Measurements from ENCODE around the gene SVIL.
"Not testable (repeated sequence)": the region's sequence is repeated elsewhere in the genome, so short reads cannot be mapped to it uniquely, and the experiment has no call there.

Gene SVIL

DNA sequence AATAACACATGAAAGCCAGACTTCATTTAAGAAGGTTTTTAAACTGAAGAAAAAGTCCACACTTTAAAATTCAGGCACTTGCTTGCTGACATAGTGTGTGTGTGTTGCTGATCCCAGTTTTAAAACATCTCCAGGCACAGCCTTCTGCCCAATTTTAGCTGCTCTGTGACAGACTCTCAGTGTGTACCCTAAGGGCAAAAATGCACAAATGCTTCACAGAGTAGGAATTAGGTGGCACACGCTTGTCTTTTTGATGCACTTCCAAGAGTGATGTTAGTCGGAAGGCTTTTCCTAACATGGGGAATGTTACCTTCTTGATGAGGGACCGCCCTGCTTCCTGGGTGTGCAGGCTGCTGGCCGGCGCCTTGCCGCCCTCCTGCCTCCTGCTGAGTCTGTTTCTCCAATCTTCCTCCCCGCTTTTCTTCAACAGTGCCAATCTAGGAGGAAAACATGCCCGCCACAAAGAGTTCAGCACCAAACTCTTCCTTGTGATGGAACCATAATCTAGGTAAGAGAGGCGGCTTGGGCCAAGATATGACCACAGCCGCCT, 122.3 kb downstream of the SVIL start:
- Histone ChIP-seq H3K36me3 (ENCODE audit: control insufficient read depth in 2 of 2, insufficient read depth in 2 of 2, low read length in 2 of 2) (peaks cover 13 to 16% of the 10 kb centered on the region in 2 donors), H3K27ac (ENCODE audit: low read depth in 2 of 2, low read length in 2 of 2) (no peak overlapping the region), H3K9ac (ENCODE audit: low read depth in 1 of 2, low read length in 2 of 2) (no peak overlapping the region), H3K4me3 (ENCODE audit: low read length in 2 of 2) (no peak overlapping the region), H3K27me3 (ENCODE audit: control insufficient read depth in 2 of 2, insufficient read depth in 2 of 2, low read length in 2 of 2) (no peaks in the 10 kb centered on the region), H3K4me1 (ENCODE audit: control insufficient read depth in 2 of 2, insufficient read depth in 2 of 2, low read length in 2 of 2) (no peaks in the 10 kb centered on the region), H3K9me3 (ENCODE audit: control insufficient read depth in 2 of 2, low read length in 2 of 2) (no peaks in the 10 kb centered on the region)

DNA sequence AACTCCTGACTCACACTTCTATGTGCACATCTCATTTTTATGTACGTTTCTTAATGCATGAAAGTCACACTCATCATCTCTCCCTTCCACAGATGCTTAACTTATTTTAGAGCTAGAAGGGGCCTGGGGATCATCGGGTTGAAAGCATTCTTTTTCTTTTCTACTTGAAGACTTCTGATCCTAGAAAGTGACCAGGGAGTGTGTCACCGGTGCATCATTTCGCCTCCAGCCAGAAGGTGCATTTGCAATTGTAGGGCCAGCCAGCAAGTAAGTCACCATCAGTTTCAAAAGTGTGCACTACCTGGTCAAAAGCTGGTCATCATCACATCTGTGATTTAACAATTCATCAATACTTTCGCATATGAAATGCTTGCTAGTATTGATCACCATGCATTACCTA, 123.0 kb downstream of the SVIL start:
- H3K4me1 ChIP-seq (ENCODE audit: control insufficient read depth in 2 of 2, insufficient read depth in 2 of 2, low read length in 2 of 2); H3K27me3 ChIP-seq (ENCODE audit: control insufficient read depth in 2 of 2, insufficient read depth in 2 of 2, low read length in 2 of 2); H3K4me3 ChIP-seq (ENCODE audit: low read length in 2 of 2); H3K9ac ChIP-seq (ENCODE audit: low read depth in 1 of 2, low read length in 2 of 2); H3K27ac ChIP-seq (ENCODE audit: low read depth in 2 of 2, low read length in 2 of 2); H3K9me3 ChIP-seq (ENCODE audit: control insufficient read depth in 2 of 2, low read length in 2 of 2): not testable (repeated sequence)
- peaks cover 13 to 16% of the 10 kb centered on the region in 2 donors for H3K36me3 ChIP-seq (ENCODE audit: control insufficient read depth in 2 of 2, insufficient read depth in 2 of 2, low read length in 2 of 2)

DNA sequence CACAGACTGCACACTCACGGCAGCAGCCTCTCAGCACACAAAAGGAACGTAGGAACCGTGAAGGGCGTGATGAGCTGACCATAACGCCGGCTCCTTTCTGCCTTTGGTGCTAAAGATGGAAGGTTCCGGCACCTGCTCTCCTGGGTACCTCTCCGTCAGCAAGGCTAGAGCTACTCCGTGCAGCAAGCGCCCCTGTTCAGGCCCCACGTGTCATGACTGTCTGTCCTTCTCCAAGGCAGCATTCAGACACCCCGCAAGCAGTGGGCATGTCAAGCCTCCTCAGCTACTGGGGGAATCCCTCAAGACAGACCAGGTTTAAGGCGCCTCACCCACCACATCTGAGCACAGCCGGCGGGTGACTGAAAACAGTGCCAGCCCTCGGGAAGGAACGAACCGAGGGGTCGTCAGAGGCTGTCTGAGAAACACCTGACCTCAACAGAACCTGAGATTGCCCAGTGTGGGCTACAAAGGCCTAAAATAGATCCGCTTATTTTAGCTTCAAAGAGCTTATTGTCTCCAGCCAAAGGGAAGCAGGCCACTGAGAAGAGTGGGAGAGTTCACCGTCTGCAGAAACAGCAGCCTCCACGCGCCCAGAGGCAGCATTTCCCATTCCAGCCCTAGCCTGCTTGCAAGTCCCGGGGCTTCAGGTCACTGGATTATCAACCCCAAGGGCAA, 124.2 kb downstream of the SVIL start:
- H3K36me3 ChIP-seq (ENCODE audit: control insufficient read depth in 2 of 2, insufficient read depth in 2 of 2, low read length in 2 of 2): peaks cover 13 to 16% of the 10 kb centered on the region in 2 donors
- not testable (repeated sequence) for H3K4me1 ChIP-seq (ENCODE audit: control insufficient read depth in 2 of 2, insufficient read depth in 2 of 2, low read length in 2 of 2); H3K9me3 ChIP-seq (ENCODE audit: control insufficient read depth in 2 of 2, low read length in 2 of 2); H3K4me3 ChIP-seq (ENCODE audit: low read length in 2 of 2); H3K9ac ChIP-seq (ENCODE audit: low read depth in 1 of 2, low read length in 2 of 2); H3K27ac ChIP-seq (ENCODE audit: low read depth in 2 of 2, low read length in 2 of 2); H3K27me3 ChIP-seq (ENCODE audit: control insufficient read depth in 2 of 2, insufficient read depth in 2 of 2, low read length in 2 of 2)

DNA sequence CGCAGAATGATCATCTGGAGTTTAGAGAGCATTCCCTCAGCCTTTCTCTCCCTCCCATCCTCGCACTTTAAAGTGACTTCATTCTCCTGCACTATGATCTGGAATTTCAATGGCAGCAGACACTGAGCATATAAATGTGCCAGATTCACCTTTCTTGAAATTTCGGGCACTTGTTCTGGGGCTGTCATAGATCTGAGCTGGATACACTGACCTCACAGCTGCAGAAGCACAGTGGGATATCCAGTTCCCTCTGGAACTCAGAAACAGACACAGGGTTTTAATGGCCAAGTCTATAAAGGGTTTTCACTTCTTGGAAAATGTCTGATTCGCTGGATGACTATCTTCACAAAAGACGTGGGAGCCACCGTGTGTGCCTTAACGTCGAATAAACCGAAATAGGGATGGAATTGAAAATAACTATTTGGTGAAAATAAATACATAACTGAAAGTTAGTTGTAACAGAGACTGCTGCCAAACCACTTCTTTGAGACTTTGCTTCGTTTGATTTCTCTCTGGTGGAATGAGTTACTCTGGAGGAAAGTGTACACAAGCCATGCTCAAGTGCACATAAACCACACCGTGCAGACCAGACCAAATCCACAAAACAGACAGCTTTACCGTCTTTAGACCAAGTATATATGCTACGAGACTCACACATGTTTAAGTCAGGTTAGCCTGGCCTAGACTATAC, 126.1 kb downstream of the SVIL start:
- peaks cover 13 to 25% of the 10 kb centered on the region in 2 donors for H3K36me3 ChIP-seq (ENCODE audit: control insufficient read depth in 2 of 2, insufficient read depth in 2 of 2, low read length in 2 of 2)
- H3K9ac ChIP-seq (ENCODE audit: low read depth in 1 of 2, low read length in 2 of 2): no peak overlapping the region
- H3K27ac ChIP-seq (ENCODE audit: low read depth in 2 of 2, low read length in 2 of 2): no peak overlapping the region
- H3K4me3 ChIP-seq (ENCODE audit: low read length in 2 of 2): no peak overlapping the region
- no peaks in the 10 kb centered on the region for H3K9me3 ChIP-seq (ENCODE audit: control insufficient read depth in 2 of 2, low read length in 2 of 2)
- no peaks in the 10 kb centered on the region for H3K27me3 ChIP-seq (ENCODE audit: control insufficient read depth in 2 of 2, insufficient read depth in 2 of 2, low read length in 2 of 2)
- no peaks in the 10 kb centered on the region for H3K4me1 ChIP-seq (ENCODE audit: control insufficient read depth in 2 of 2, insufficient read depth in 2 of 2, low read length in 2 of 2)

GRCh38 chr10:29507750-29508149, 127.0 kb downstream of the SVIL start:
- not testable (repeated sequence) for H3K9ac ChIP-seq (ENCODE audit: low read depth in 1 of 2, low read length in 2 of 2); H3K27me3 ChIP-seq (ENCODE audit: control insufficient read depth in 2 of 2, insufficient read depth in 2 of 2, low read length in 2 of 2); H3K4me3 ChIP-seq (ENCODE audit: low read length in 2 of 2); H3K4me1 ChIP-seq (ENCODE audit: control insufficient read depth in 2 of 2, insufficient read depth in 2 of 2, low read length in 2 of 2); H3K9me3 ChIP-seq (ENCODE audit: control insufficient read depth in 2 of 2, low read length in 2 of 2); H3K27ac ChIP-seq (ENCODE audit: low read depth in 2 of 2, low read length in 2 of 2)
- H3K36me3 ChIP-seq (ENCODE audit: control insufficient read depth in 2 of 2, insufficient read depth in 2 of 2, low read length in 2 of 2): peaks cover 13 to 23% of the 10 kb centered on the region in 2 donors

- H3K4me1 ChIP-seq (ENCODE audit: control insufficient read depth in 2 of 2, insufficient read depth in 2 of 2, low read length in 2 of 2); H3K9ac ChIP-seq (ENCODE audit: low read depth in 1 of 2, low read length in 2 of 2); H3K9me3 ChIP-seq (ENCODE audit: control insufficient read depth in 2 of 2, low read length in 2 of 2); H3K27me3 ChIP-seq (ENCODE audit: control insufficient read depth in 2 of 2, insufficient read depth in 2 of 2, low read length in 2 of 2); H3K4me3 ChIP-seq (ENCODE audit: low read length in 2 of 2); H3K27ac ChIP-seq (ENCODE audit: low read depth in 2 of 2, low read length in 2 of 2): not testable (repeated sequence)
- H3K36me3 ChIP-seq (ENCODE audit: control insufficient read depth in 2 of 2, insufficient read depth in 2 of 2, low read length in 2 of 2): peaks cover 5 to 16% of the 10 kb centered on the region in 2 donors
Observed at GRCh38 chr10:29506324-29506921, 128.3 kb downstream of the SVIL start.

- no peak overlapping the region for H3K4me3 ChIP-seq (ENCODE audit: low read length in 2 of 2)
- peaks cover 7 to 14% of the 10 kb centered on the region in 2 donors for H3K36me3 ChIP-seq (ENCODE audit: control insufficient read depth in 2 of 2, insufficient read depth in 2 of 2, low read length in 2 of 2)
- H3K9ac ChIP-seq (ENCODE audit: low read depth in 1 of 2, low read length in 2 of 2): no peak overlapping the region
- no peak overlapping the region for H3K27ac ChIP-seq (ENCODE audit: low read depth in 2 of 2, low read length in 2 of 2)
- H3K9me3 ChIP-seq (ENCODE audit: control insufficient read depth in 2 of 2, low read length in 2 of 2): no peaks in the 10 kb centered on the region
- no peaks in the 10 kb centered on the region for H3K27me3 ChIP-seq (ENCODE audit: control insufficient read depth in 2 of 2, insufficient read depth in 2 of 2, low read length in 2 of 2)
- no peaks in the 10 kb centered on the region for H3K4me1 ChIP-seq (ENCODE audit: control insufficient read depth in 2 of 2, insufficient read depth in 2 of 2, low read length in 2 of 2)
Observed at GRCh38 chr10:29502351-29502750, 132.4 kb downstream of the SVIL start.

GRCh38 chr10:29501692-29502091, 133.1 kb downstream of the SVIL start:
- no peaks in the 10 kb centered on the region for H3K9me3 ChIP-seq (ENCODE audit: control insufficient read depth in 2 of 2, low read length in 2 of 2)
- H3K9ac ChIP-seq (ENCODE audit: low read depth in 1 of 2, low read length in 2 of 2): no peak overlapping the region
- H3K4me3 ChIP-seq (ENCODE audit: low read length in 2 of 2): no peak overlapping the region
- H3K27ac ChIP-seq (ENCODE audit: low read depth in 2 of 2, low read length in 2 of 2): no peak overlapping the region
- H3K4me1 ChIP-seq (ENCODE audit: control insufficient read depth in 2 of 2, insufficient read depth in 2 of 2, low read length in 2 of 2): no peaks in the 10 kb centered on the region
- peaks cover 9 to 17% of the 10 kb centered on the region in 2 donors for H3K36me3 ChIP-seq (ENCODE audit: control insufficient read depth in 2 of 2, insufficient read depth in 2 of 2, low read length in 2 of 2)
- no peaks in the 10 kb centered on the region for H3K27me3 ChIP-seq (ENCODE audit: control insufficient read depth in 2 of 2, insufficient read depth in 2 of 2, low read length in 2 of 2)

DNA sequence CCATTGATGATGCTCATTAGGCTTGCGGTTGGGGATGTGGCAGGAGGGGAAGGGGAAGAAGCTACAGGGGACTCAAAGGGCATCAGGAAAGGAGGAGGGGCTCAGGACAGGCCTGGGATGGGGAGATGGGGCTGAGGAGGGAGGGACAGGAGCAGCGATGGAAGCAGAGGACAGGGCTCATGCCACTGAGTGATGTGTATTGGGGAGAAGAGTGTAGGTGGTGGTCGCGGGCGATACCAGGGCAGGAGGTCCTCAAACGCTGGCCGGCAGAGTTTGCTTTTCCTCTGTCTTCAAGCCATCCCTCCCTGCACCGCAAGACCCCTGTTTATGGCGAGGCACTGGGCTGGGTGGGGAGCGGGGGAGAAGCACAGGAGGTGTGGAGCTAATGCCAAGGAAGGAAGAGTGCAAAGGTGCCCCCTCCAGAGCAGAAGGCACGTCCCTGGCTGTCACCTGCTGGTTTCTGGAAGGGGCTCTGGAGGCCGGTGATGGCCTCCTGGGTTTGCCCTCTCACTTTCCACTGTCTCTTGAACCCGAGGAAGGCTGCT, 134.7 kb downstream of the SVIL start:
- H3K4me3 ChIP-seq (ENCODE audit: low read length in 2 of 2): no peak overlapping the region
- no peaks in the 10 kb centered on the region for H3K9me3 ChIP-seq (ENCODE audit: control insufficient read depth in 2 of 2, low read length in 2 of 2)
- peaks cover 15 to 17% of the 10 kb centered on the region in 2 donors for H3K36me3 ChIP-seq (ENCODE audit: control insufficient read depth in 2 of 2, insufficient read depth in 2 of 2, low read length in 2 of 2)
- no peaks in the 10 kb centered on the region for H3K4me1 ChIP-seq (ENCODE audit: control insufficient read depth in 2 of 2, insufficient read depth in 2 of 2, low read length in 2 of 2)
- H3K27ac ChIP-seq (ENCODE audit: low read depth in 2 of 2, low read length in 2 of 2): no peak overlapping the region
- H3K9ac ChIP-seq (ENCODE audit: low read depth in 1 of 2, low read length in 2 of 2): no peak overlapping the region
- no peaks in the 10 kb centered on the region for H3K27me3 ChIP-seq (ENCODE audit: control insufficient read depth in 2 of 2, insufficient read depth in 2 of 2, low read length in 2 of 2)
